Liver (tissue), 9 donors: Measurements from ENCODE around the gene OPTC. TPM values are rescaled to one million over a fixed set of nuclear protein-coding genes. Genes with fewer than 3 reads are reported as not detected.

Experiments
- DNase-seq: peaks from one replicate; pipeline ENCODE4 v3.0.0-alpha.2; 2017; ENCODE audit warnings: low spot score
- H3K27ac ChIP-seq, 2 donors: one replicate each; pipeline ENCODE4 v1.7.0; 2013; ENCODE audit warnings: inconsistent platforms in 2 of 2, low read length in 2 of 2, control low read depth in 1 of 2, low read depth in 1 of 2, mild to moderate bottlenecking in 1 of 2
- H3K27me3 ChIP-seq, 4 donors: one replicate each; pipeline versions ENCODE4 v1.6.1 to v1.7.0; 2013; ENCODE audit warnings: low read length in 3 of 4, inconsistent platforms in 1 of 4, mild to moderate bottlenecking in 1 of 4, moderate library complexity in 1 of 4; ENCODE audit not compliant: control insufficient read depth in 4 of 4, insufficient read depth in 4 of 4
- H3K36me3 ChIP-seq, 4 donors: one replicate each; pipeline versions ENCODE4 v1.6.1 to v1.7.0; 2013; ENCODE audit warnings: low read length in 3 of 4, mild to moderate bottlenecking in 3 of 4, low read depth in 1 of 4, moderate library complexity in 1 of 4; ENCODE audit not compliant: control insufficient read depth in 4 of 4, insufficient read depth in 3 of 4
- H3K4me1 ChIP-seq, 4 donors: one replicate each; pipeline versions ENCODE4 v1.6.1 to v1.7.0; 2013; ENCODE audit warnings: low read length in 3 of 4, mild to moderate bottlenecking in 3 of 4, moderate library complexity in 1 of 4; ENCODE audit not compliant: control insufficient read depth in 4 of 4, insufficient read depth in 4 of 4
- H3K4me3 ChIP-seq, 3 donors: one replicate each; pipeline versions ENCODE4 v1.6.1 to v1.7.0; 2013; ENCODE audit warnings: low read length in 3 of 3, control low read depth in 1 of 3, low read depth in 1 of 3, mild to moderate bottlenecking in 1 of 3
- H3K9ac ChIP-seq, 2 donors: one replicate each; pipeline ENCODE4 v1.7.0; 2013; ENCODE audit warnings: low read length in 2 of 2, mild to moderate bottlenecking in 2 of 2, moderate library complexity in 2 of 2, control low read depth in 1 of 2, low read depth in 1 of 2
- H3K9me3 ChIP-seq, 4 donors: one replicate each; pipeline versions ENCODE4 v1.6.1 to v1.7.0; 2013; ENCODE audit warnings: low read length in 3 of 4; ENCODE audit not compliant: control insufficient read depth in 4 of 4
- ATF3 ChIP-seq: IDR thresholded peaks from 2 replicates; pipeline ENCODE4 v1.6.1; 2016; ENCODE audit warnings: antibody characterized with exemption
- CTCF ChIP-seq: fragments of 150-350 bp; IDR thresholded peaks from 2 replicates; pipeline ENCODE4 v1.5.1; 2017; ENCODE audit warnings: improper control_type of control experiment, low read depth, low read length; ENCODE audit not compliant: missing input control
- EGR1 ChIP-seq, 2 donors: IDR thresholded peaks; 2 replicates each; pipeline ENCODE4 v1.6.1; 2016 to 2018; ENCODE audit warnings: antibody characterized with exemption in 2 of 2, low read depth in 2 of 2
- FOXA1 ChIP-seq: IDR thresholded peaks from 2 replicates; pipeline ENCODE4 v1.6.1; 2016; ENCODE audit warnings: antibody characterized with exemption
- FOXA2 ChIP-seq: IDR thresholded peaks from 2 replicates; pipeline ENCODE4 v1.6.1; 2016; ENCODE audit warnings: antibody characterized with exemption
- GABPA ChIP-seq, 2 donors: IDR thresholded peaks in 1 of 2; conservative IDR thresholded peaks in 1 of 2; 2 replicates each; pipeline ENCODE4 v1.6.1; 2016; ENCODE audit warnings: antibody characterized with exemption in 2 of 2, mild to moderate bottlenecking in 1 of 2, moderate library complexity in 1 of 2
- HNF4A ChIP-seq, 2 donors: conservative IDR thresholded peaks; 2 replicates each; pipeline ENCODE4 v1.6.1; 2016; ENCODE audit warnings: antibody characterized with exemption in 2 of 2, mild to moderate bottlenecking in 2 of 2
- HNF4G ChIP-seq: IDR thresholded peaks from 2 replicates; pipeline ENCODE4 v1.6.1; 2016; ENCODE audit warnings: antibody characterized with exemption
- JUND ChIP-seq, 2 donors: IDR thresholded peaks; 2 replicates each; pipeline ENCODE4 v1.6.1; 2016; ENCODE audit warnings: antibody characterized with exemption in 2 of 2
- MAX ChIP-seq: IDR thresholded peaks from 2 replicates; pipeline ENCODE4 v1.6.1; 2016; ENCODE audit warnings: antibody characterized with exemption
- NR2F2 ChIP-seq: IDR thresholded peaks from 2 replicates; pipeline ENCODE4 v1.6.1; 2016; ENCODE audit warnings: antibody characterized with exemption
- RAD21 ChIP-seq, 2 donors: IDR thresholded peaks; 2 replicates each; pipeline ENCODE4 v1.6.1; 2016; ENCODE audit warnings: antibody characterized with exemption in 2 of 2, mild to moderate bottlenecking in 2 of 2
- REST ChIP-seq: IDR thresholded peaks from 2 replicates; pipeline ENCODE4 v1.6.1; 2016; ENCODE audit warnings: antibody characterized with exemption, mild to moderate bottlenecking
- RXRA ChIP-seq, 2 donors: IDR thresholded peaks; 2 replicates each; pipeline ENCODE4 v1.6.1; 2017 to 2018; ENCODE audit warnings: antibody characterized with exemption in 2 of 2, mild to moderate bottlenecking in 1 of 2
- SP1 ChIP-seq: IDR thresholded peaks from 2 replicates; pipeline ENCODE4 v1.6.1; 2018; ENCODE audit warnings: antibody characterized with exemption, mild to moderate bottlenecking
- TAF1 ChIP-seq: conservative IDR thresholded peaks from 2 replicates; pipeline ENCODE4 v1.6.1; 2016; ENCODE audit warnings: antibody characterized with exemption, mild to moderate bottlenecking
- YY1 ChIP-seq: IDR thresholded peaks from 2 replicates; pipeline ENCODE4 v1.6.1; 2016; ENCODE audit warnings: antibody characterized with exemption, mild to moderate bottlenecking
- ZBTB33 ChIP-seq: IDR thresholded peaks from 2 replicates; pipeline ENCODE4 v1.6.1; 2016; ENCODE audit warnings: antibody characterized with exemption
- WGBS: extraction: QIAGEN DNeasy Blood & Tissue Kit; methylation state at CpG from one replicate; pipeline ENCODE4 v1.1.7; 2013; 5-methylcytosine and 5-hydroxymethylcytosine counted together
- polyA plus RNA-seq, 2 donors: library from polyadenylated mRNA; stranded (reverse) in 1 of 2; unstranded in 1 of 2; fragments of 200-250 nt in 1 of 2; fragments of >200 nt in 1 of 2; fragmentation: Nextera tagmentation in 1 of 2; extraction: Ambion mirVana in 1 of 2; gene quantifications; one replicate each; pipeline versions ENCODE4 v1.2.1 to v1.2.3, GENCODE V29; 2013 to 2015
- total RNA-seq, 2 donors: library from RNA; depleted of rRNA; stranded (reverse); fragments of >200 nt; gene quantifications; one replicate each; pipeline ENCODE4 v1.2.3, GENCODE V29; 2014
- donor health status: healthy.
- donor health status: healthy.
- donor health status: healthy.
- donor health status: healthy.
- donor health status: healthy.

Gene OPTC
- total and polyA plus RNA-seq, 4 donors = not detected

GRCh38 chr1:203503836-203504235, 9.9 kb downstream of the OPTC start:
- 73% methylated on average over 3 of the region's 3 CpGs for WGBS
- H3K36me3 ChIP-seq = no peaks in the 10 kb centered on the region
- no peak overlapping the region for H3K27ac ChIP-seq
- DNase-seq = no peak
- TF ChIP-seq FOXA1 (no peak), CTCF (no peak), HNF4G (no peak), ATF3 (no peak), EGR1 (IDR thresholded peaks at IDR 0.05; ENCODE audit: low read depth in 2 of 2) (no peak), JUND (IDR thresholded peaks at IDR 0.05) (no peak), NR2F2 (no peak), HNF4A (conservative IDR thresholded peaks at IDR 0.05) (no peak), ZBTB33 (no peak), SP1 (no peak), TAF1 (no peak), FOXA2 (no peak), GABPA (IDR thresholded peaks at IDR 0.05 in 1 of 2, conservative IDR thresholded peaks at IDR 0.05 in 1 of 2) (no peak)
- H3K9ac ChIP-seq = no peak overlapping the region
- H3K4me3 ChIP-seq = no peak overlapping the region
- peaks cover 0 to 3% (median 0%) of the 10 kb centered on the region in 4 donors for H3K4me1 ChIP-seq
- no peaks in the 10 kb centered on the region for H3K27me3 ChIP-seq
- no peaks in the 10 kb centered on the region for H3K9me3 ChIP-seq

GRCh38 chr1:203504400-203505250, 10.7 kb downstream of the OPTC start:
- Histone ChIP-seq H3K9me3 (no peaks in the 10 kb centered on the region), H3K27me3 (no peaks in the 10 kb centered on the region), H3K4me1 (peaks cover 0 to 3% (median 0%) of the 10 kb centered on the region in 4 donors), H3K27ac (no peak overlapping the region), H3K36me3 (no peaks in the 10 kb centered on the region), H3K9ac (no peak overlapping the region), H3K4me3 (no peak overlapping the region)
- 35% methylated on average over 12 of the region's 12 CpGs for WGBS
- DNase-seq = peak; percentile 82
- TF ChIP-seq NR2F2 (no peak), ATF3 (no peak), REST (no peak), YY1 (no peak), RAD21 (IDR thresholded peaks at IDR 0.05) (peak; percentile 96 to 99), CTCF (peak; percentile 86), FOXA2 (no peak), SP1 (no peak), EGR1 (IDR thresholded peaks at IDR 0.05; ENCODE audit: low read depth in 2 of 2) (no peak), HNF4A (conservative IDR thresholded peaks at IDR 0.05) (peak in 1 of 2 donors; percentile 30), GABPA (IDR thresholded peaks at IDR 0.05 in 1 of 2, conservative IDR thresholded peaks at IDR 0.05 in 1 of 2) (no peak), MAX (no peak), RXRA (IDR thresholded peaks at IDR 0.05) (no peak)
